Activated naive CD4-positive, alpha-beta T cell treated with Interleukin-2 at 50 U/mL for 16 hours (primary cell): Measurements from ENCODE around the gene B3GAT2.

Experiments used
- DNase-seq: peaks from one replicate; pipeline ENCODE4 v3.0.0-alpha.2; 2020

Gene B3GAT2

GRCh38 chr6:70839286-70840266, 117.3 kb downstream of the B3GAT2 start:
- no peak for DNase-seq

DNA sequence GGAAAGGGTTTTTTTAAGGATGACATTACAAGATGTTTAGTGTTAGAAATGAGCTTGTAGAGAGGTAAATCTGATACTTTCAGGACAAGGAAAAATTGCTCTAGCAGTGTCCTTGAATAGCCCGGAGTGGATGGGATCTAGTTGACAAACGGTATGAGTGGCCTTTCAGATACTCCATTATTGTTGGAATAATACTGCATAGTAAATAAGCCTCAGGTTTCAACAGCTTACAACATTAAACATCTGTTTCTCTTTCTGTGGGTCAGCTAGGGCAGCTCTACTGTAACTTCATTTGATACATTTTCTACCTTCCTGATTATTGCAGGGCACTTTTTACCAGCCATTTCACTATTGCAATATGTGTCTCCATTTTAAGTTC, 118.0 kb downstream of the B3GAT2 start:
- DNase-seq: no peak

GRCh38 chr6:70834520-70834919, 122.3 kb downstream of the B3GAT2 start:
- no peak for DNase-seq

DNA sequence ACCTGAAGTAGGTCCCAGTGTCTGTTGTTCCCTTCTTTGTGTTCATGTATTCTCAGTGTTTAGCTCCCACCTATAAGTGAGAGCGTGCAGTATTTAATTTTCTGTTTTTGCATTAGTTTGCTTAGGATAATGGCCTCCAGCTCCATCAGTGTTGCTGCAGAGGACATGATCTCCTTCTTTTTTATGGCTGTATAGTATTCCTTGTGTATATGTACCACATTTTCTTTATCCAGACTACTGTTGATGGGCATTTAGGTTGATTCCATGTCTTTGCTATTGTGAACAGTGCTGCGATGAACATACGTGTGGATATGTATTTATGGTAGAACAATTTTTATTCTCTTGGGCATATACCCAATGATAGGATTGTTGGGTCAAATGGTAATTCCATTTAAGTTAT, 125.4 kb downstream of the B3GAT2 start:
- DNase-seq: no peak

GRCh38 chr6:70823651-70824050, 133.2 kb downstream of the B3GAT2 start:
- DNase-seq: no peak

- no peak for DNase-seq
These were observed 135.1 kb downstream of the B3GAT2 start for GRCh38 chr6:70821751-70822150.

GRCh38 chr6:70820778-70821177, 136.1 kb downstream of the B3GAT2 start:
- DNase-seq: no peak

- DNase-seq: no peak
These were observed 137.2 kb downstream of the B3GAT2 start for GRCh38 chr6:70819646-70820045.

- no peak for DNase-seq
These were observed 143.0 kb downstream of the B3GAT2 start for GRCh38 chr6:70813885-70814284.

DNA sequence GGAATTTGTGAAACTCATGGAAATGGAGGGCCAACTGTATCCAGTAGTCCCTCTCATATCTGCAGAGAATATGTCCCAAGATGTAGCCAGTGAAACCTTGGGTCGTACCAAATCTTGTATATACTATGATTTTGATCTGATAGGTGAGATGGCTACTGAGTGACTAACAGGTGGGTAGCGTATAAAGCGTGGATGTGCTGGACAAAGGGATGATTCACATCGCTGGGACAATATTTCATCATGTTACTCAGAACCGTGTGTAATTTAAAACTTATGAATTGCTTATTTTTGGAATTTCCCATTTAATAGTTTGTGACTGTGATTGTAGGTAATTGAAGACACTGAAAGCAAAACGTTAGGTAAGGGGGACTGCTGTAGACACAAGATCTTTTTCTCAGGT, 145.1 kb downstream of the B3GAT2 start:
- no peak for DNase-seq
